Stimulated activated CD8-positive, alpha-beta memory T cell treated with anti-CD3 and anti-CD28 coated beads, Interleukin-7, amount 100 ng/mL, for 1 hour (primary cell): ENCODE data around the gene BMP10.
"Not testable (repeated sequence)": the region's sequence is repeated elsewhere in the genome, so short reads cannot be mapped to it uniquely, and the experiment has no call there.

ENCODE experiments used
- DNase-seq, 2 donors: peaks; one replicate each; pipeline ENCODE4 v3.0.0-alpha.2; 2020; ENCODE audit warnings: low read depth in 2 of 2

Gene BMP10

GRCh38 chr2:68871159-68871764, at the start of gene BMP10:
Gene BMP10, minus strand, starts transcription at chr2:68871397. Its CDS starts 39 bp downstream, at chr2:68871358.
- no peak for DNase-seq

GRCh38 chr2:68920481-68921170, 49.4 kb upstream of the BMP10 start:
- no peak for DNase-seq

DNA sequence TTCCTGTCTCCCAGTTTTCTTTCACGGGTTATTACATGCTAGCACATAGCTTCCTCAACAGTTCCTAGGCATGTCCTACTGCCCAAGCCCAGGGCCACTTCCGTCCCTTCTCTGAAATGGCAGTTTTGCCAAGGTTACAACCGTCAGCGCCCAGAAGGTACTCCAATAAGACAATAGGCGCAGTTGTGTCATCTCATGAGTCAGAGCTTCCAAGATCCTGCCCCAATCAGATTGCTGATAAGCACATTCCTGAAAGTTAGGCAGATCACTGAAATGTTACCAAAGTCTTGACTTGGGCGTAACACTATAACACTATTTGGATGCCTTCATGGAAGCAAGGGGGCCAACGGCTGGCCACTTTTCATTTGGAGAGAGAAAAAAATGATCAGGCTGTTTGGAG, 47.3 kb upstream of the BMP10 start:
- no peak for DNase-seq

DNA sequence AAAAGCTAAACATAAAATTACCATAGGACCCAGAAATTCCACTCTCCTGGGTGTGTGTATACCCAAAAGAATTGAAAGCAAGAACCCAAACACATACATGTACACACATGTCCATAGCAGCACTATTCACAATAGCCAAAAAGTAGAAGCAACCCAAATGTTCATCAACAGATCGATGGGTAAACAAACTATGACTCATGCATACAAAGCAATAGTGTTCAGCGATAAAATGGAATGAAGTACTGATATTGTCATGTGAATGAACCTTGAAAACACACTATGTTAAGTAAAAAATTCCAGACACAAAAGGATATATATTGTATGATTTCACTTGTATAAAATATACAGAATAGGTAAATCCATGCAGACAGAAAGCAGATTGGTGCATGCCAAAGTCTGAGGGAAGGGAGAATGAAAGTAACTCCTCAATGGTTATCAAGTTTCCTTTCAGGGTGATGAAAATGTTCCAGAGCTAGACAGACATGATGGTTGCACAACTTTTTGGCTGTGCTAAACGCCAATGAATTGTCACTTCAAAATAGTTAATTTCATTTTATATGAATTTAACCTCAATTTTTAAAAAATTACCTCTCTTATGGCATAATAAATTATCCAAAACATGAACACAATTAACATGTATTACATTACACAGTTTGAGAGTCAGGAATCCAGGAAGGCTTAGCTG, 46.0 kb upstream of the BMP10 start:
- DNase-seq, result no peak

- DNase-seq, result no peak
Measured at GRCh38 chr2:68916226-68916625, 45.0 kb upstream of the BMP10 start.

GRCh38 chr2:68915393-68915792, 44.2 kb upstream of the BMP10 start:
- no peak for DNase-seq

DNA sequence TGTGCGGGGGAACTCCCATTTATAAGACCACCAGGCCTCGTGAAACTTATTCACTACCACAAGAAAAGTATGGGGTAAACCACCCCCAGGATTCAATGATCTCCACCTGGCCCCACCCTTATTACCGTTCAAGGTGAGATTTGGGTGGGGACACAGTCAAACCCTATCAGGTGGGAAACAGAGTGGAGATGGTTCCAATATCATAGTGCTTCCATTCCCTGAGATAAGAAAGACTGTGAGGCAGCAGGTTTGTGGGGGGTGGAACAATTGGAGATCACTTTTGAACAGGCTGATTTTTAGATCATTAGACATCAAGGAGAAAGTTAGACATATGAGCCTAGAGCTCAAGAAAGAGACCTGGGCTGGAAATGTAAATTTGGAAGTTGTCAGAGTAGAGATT, 42.2 kb upstream of the BMP10 start:
- no peak for DNase-seq

GRCh38 chr2:68912732-68913131, 41.5 kb upstream of the BMP10 start:
- no peak for DNase-seq

DNA sequence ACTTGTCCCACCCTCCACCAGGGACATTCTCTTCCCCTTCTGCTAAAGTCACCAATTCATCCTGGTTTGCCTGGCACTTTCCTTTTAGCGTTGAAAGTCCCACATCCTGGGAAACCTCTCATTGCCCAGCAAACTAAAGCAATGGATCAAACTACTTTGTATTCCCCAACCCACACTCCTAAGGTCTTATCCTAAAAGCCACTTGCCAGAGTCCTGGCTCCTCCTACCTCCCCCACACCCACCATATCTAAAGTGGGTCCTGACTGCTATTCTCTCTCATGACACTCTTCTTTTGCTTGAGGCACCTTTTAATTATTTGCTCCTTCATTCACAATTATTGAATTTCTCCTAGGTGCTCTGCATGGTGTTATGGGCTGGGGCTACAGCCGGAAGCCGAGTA, 40.9 kb upstream of the BMP10 start:
- no peak for DNase-seq

DNA sequence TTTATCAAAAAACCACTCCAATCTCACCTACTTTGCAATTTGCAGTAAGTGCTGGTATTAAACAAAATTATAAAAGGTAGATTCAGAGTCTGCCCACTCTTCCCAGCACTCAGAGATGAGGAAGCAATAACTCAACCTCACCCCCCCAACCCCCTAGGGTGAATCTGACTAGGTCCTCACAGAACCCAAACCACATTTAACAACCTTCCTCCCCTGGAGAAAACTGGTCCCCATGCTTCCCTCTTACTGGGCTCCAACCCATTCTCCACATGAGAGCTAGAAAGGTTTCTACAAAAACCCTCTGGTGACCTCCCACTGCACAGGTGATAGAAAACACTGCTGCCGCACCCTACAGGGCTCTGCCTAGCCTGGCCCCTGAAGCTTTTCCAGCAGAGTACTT, 40.5 kb upstream of the BMP10 start:
- DNase-seq, result no peak

DNA sequence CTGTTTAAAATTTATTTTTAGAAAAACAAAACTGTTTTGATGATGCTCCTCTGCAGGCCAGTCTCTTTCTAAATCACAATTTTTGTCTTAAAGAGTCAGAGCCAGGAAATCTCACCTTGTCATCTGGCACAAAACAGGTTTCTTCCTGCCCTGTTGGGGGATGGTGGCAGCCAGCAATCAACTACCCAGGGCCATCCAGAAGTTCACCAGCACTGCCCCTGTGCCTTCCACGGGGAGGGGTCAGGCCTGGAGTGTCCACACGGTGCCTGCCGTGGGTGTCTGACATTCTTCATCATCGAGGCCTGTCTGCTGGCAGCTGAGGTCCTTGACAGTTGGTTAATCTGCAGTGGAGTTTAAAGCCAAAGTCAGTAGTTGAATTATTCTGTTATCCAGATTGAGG, 40.0 kb upstream of the BMP10 start:
- no peak for DNase-seq

DNA sequence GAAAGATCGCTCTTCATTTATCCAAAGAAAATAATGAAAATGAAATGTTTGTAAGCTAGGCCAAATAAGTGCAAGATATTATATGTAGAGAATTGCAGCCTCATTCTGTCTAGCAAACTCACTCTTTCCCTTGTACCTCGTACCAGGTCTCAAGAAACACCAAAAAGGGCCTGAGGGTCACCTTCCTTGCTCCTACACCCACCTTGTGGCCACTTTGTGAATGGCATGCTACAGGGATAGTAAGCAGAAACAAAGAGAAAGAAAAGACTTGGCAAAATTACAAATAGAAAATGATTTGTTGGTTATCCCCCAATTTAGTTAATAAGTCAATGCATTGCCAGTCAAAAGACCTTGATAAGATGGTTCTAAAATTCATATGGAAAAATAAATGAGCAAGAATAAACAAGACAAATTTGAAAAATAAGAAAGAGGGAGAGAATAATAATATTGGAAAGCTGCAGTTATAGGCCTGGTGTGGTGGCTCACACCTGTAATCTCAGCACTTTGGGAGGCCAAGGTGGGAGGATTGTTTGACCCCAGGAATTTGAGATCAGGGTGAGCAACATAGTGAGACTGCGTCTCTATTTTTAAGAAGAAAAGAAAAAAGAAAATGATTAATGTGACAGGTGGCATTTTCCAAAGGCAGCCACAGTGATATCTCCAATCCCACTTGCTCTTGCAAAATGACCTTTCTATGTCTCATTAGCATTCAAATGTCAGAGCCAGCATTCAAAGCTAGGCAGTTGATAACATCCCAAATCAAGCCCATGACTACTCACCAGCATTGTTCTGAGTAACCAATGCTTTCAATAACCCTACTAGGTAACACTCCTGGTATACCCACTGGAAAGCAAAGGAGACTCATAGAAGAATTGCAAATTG, 38.8 kb upstream of the BMP10 start:
- DNase-seq, result peak; percentile 33 to 59

DNA sequence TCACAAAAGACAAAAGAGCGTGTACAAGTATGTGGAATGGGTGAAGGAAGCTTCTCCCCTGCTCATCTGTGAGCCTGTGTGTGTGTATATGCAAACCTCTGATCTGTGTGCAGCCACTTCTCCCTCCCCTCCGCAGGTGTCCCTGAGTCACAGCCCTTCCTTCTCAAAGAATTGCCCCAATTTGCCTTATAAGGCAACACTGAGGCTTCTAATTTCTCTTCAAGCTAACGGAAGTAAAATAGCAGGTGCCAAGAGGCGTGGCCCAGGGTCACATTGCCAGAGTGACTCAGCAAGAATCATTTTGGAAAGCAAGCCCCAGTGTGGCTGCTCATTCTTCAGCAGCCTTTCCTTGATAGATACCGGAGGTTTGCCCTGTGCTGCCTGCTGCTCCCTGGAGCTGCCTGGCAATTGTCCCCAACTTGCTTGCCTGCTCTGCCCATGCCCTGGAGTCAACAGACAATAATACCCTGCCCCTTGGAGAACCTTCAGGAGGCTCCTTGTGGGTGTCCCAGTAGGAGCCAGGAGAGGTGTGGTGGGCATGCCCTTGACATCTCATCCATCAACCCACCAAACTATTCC, 37.3 kb upstream of the BMP10 start:
- DNase-seq, result peak; percentile 60 to 67

DNA sequence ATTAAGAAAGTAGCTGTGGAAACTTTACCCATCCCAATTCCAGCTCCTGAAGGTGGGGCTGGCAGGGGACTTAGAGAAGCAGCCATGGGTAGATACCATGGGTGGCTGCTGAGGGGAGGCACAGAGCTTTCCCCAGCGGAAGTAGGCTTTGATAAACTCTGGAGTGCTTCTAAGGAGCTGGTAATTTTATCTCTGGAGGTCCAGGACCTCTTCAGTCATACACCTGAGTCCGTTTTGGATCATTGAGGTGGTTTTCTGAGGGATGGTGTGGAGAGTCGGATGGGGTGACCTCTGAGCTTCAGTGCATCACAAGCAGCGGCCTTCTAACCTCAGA, 36.7 kb upstream of the BMP10 start:
- DNase-seq, result no peak

GRCh38 chr2:68907232-68907919, 36.2 kb upstream of the BMP10 start:
- no peak for DNase-seq

- no peak for DNase-seq
Measured at GRCh38 chr2:68906716-68907115, 35.5 kb upstream of the BMP10 start.

GRCh38 chr2:68905116-68905515, 33.9 kb upstream of the BMP10 start:
- DNase-seq, result no peak

GRCh38 chr2:68901561-68901960, 30.4 kb upstream of the BMP10 start:
- DNase-seq, result no peak

DNA sequence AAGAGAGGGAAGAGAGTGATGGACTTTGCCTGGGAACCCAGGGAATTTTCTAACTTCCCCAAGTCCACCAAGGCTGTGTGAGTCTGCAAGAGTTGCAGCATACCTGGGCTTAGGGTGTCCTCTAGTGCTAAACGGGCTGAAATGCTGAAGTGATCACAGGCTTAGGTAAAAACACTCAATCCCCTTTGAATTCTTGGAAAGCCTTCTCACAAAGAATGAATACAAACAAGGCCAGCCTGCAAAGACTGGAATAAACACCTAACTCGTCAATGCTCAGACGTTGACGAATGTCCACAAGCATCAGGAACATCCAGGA, 30.0 kb upstream of the BMP10 start:
- DNase-seq, result no peak

DNA sequence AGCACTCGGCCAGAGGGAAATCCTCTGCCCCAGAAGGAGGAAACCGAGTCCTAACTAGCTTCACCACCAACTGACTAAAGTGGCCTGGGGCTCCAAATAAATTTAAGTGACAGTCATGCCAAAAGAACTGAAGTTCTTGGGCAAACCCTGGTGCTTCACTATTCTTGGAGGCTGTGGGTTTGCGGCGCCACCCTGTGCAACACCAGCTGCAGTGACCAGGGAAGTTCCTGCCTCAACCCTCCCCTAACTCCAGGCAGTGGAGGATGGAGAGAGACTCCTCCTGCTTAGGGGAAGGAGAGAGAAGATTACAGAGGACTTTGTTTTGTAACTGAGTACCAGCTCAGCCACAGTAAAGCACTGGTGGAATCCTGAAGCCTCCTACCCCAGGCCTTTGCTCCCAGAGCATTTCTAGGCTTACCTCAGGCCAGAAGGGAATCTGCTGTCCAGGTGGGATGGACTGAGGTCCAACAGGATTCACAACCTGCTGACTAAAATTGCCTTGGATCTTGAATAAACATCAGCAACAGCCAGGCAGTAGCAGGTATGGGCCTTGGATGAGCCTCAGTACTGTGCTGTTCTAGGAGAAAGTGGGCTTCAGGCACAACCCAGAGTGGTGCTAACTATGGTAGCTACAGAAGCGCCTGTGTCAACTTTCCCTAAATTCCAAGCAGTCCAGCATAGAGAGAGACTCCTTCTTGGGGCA, 29.4 kb upstream of the BMP10 start:
- no peak for DNase-seq

DNA sequence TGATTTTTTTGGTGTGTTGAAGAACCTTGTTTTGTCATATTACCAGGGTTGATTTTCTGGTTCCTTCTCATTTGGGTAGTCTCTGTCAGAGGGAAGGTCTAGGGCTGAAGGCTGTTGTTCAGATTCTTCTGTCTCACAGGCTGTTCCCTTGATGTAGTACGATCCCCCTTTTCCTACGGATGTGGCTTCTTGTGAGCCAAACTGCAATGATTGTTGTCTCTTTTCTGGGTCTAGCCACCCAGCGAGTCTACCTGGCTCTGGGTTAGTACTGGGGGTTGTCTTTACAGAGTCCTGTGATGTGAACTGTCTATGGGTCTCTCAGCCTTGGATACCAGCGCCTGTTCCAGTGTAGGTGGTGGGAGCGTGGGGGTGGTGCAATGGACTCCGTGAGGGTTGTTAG, 24.8 kb upstream of the BMP10 start:
- not testable (repeated sequence) for DNase-seq
